OCI-LY1 (cell line): ENCODE data around the gene KRTAP10-9.
"Not testable (repeated sequence)": the region's sequence is repeated elsewhere in the genome, so short reads cannot be mapped to it uniquely, and the experiment has no call there.

Experiments used
- H2AFZ ChIP-seq: fragments of 200-600 bp; sonication (generic), shearing (Covaris generic); 2 replicates; pipeline ENCODE4 v1.6.0; 2014; ENCODE audit warnings: antibody characterized with exemption, mild to moderate bottlenecking, low read length
- H3F3A ChIP-seq: fragments of 200-600 bp; sonication (generic), shearing (Covaris generic); 2 replicates; pipeline ENCODE4 v1.6.0; 2014; ENCODE audit warnings: mild to moderate bottlenecking, antibody characterized with exemption, low read length, moderate library complexity; ENCODE audit not compliant: insufficient read depth
- H3K27ac ChIP-seq: fragments of 200-600 bp; sonication (generic); 2 replicates; pipeline ENCODE4 v1.5.1; 2014; ENCODE audit warnings: low read length, mixed run types, mild to moderate bottlenecking, low read depth; ENCODE audit not compliant: poor library complexity, severe bottlenecking
- H3K27me3 ChIP-seq: fragments of 200-600 bp; sonication (generic); 2 replicates; pipeline ENCODE4 v1.6.0; 2014; ENCODE audit warnings: antibody characterized with exemption, mild to moderate bottlenecking, low read length, moderate library complexity; ENCODE audit not compliant: insufficient read depth
- H3K36me3 ChIP-seq: fragments of 200-600 bp; sonication (generic); 2 replicates; pipeline ENCODE4 v1.6.1; 2014; ENCODE audit warnings: mild to moderate bottlenecking, antibody characterized with exemption, low read length, moderate library complexity, mixed read lengths; ENCODE audit not compliant: insufficient read depth
- H3K4me1 ChIP-seq: fragments of 200-600 bp; sonication (generic); 2 replicates; pipeline ENCODE4 v1.5.1; 2014; ENCODE audit warnings: mild to moderate bottlenecking, low read length, moderate library complexity; ENCODE audit not compliant: insufficient read depth, severe bottlenecking
- H3K4me2 ChIP-seq: fragments of 200-600 bp; sonication (generic), shearing (Covaris generic); 2 replicates; pipeline ENCODE4 v1.6.1; 2014; ENCODE audit warnings: low read length
- H3K4me3 ChIP-seq: fragments of 200-600 bp; sonication (generic); 2 replicates; pipeline ENCODE4 v1.5.1; 2014; ENCODE audit warnings: low read length, low read depth, mild to moderate bottlenecking, mixed read lengths; ENCODE audit not compliant: poor library complexity, severe bottlenecking
- H3K79me2 ChIP-seq: fragments of 200-600 bp; shearing (Covaris generic); 2 replicates; pipeline ENCODE4 v1.6.1; 2016; ENCODE audit warnings: mixed run types, low read length, mixed read lengths; ENCODE audit not compliant: insufficient read depth
- H3K9ac ChIP-seq: fragments of 200-600 bp; sonication (generic), shearing (Covaris generic); 2 replicates; pipeline ENCODE4 v1.6.1; 2014; ENCODE audit warnings: mild to moderate bottlenecking, low read length, mixed read lengths
- H3K9me2 ChIP-seq: fragments of 200-600 bp; sonication (generic), shearing (Covaris generic); 2 replicates; pipeline ENCODE4 v1.6.1; 2014; ENCODE audit warnings: low read depth, mild to moderate bottlenecking, low read length, mixed read lengths
- H3K9me3 ChIP-seq: fragments of 200-600 bp; shearing (Covaris generic); 2 replicates; pipeline ENCODE4 v1.6.1; 2014; ENCODE audit warnings: low read length, mixed read lengths
- H4K20me1 ChIP-seq: fragments of 200-600 bp; sonication (generic), shearing (Covaris generic); 2 replicates; pipeline ENCODE4 v1.6.0; 2016; ENCODE audit warnings: mild to moderate bottlenecking, low read length; ENCODE audit not compliant: insufficient read depth
- CTCF ChIP-seq: fragments of 200-600 bp; sonication (generic), shearing (Covaris generic); IDR thresholded peaks from 2 replicates; pipeline ENCODE4 v1.5.1; 2017; ENCODE audit warnings: mild to moderate bottlenecking, antibody characterized with exemption, low read length, moderate library complexity, mixed read lengths
- EZH2 ChIP-seq: fragments of 200-600 bp; sonication (generic), shearing (Covaris generic); IDR thresholded peaks from 2 replicates; pipeline ENCODE4 v1.8.0; 2017; ENCODE audit warnings: borderline replicate concordance, mixed run types, mild to moderate bottlenecking, antibody characterized with exemption, low read length, moderate library complexity, mixed read lengths

The KRTAP10-9 gene

GRCh38 chr21:44606495-44606894, 20.4 kb upstream of the KRTAP10-9 start:
- H3K4me1 ChIP-seq = no peaks in the 10 kb centered on the region
- no peaks in the 10 kb centered on the region for H3K79me2 ChIP-seq
- H2AFZ ChIP-seq = no peak overlapping the region
- H3K9ac ChIP-seq = no peak overlapping the region
- H3K9me2 ChIP-seq = no peaks in the 10 kb centered on the region
- H3K36me3 ChIP-seq = no peaks in the 10 kb centered on the region
- H4K20me1 ChIP-seq = no peaks in the 10 kb centered on the region
- TF ChIP-seq CTCF = no peak
- TF ChIP-seq EZH2 = no peak
- H3K27ac ChIP-seq = no peak overlapping the region
- H3K9me3 ChIP-seq = 0 out of 2 replicates have a peak, but pooled peaks cover 2% of the 10 kb centered on the region
- no peak overlapping the region for H3K4me3 ChIP-seq
- no peaks in the 10 kb centered on the region for H3F3A ChIP-seq
- H3K4me2 ChIP-seq = no peak overlapping the region
- no peaks in the 10 kb centered on the region for H3K27me3 ChIP-seq

GRCh38 chr21:44609193-44609592, 17.7 kb upstream of the KRTAP10-9 start:
- no peaks in the 10 kb centered on the region for H3K4me1 ChIP-seq
- H3K27ac ChIP-seq = no peak overlapping the region
- no peak overlapping the region for H2AFZ ChIP-seq
- TF ChIP-seq CTCF (no peak), EZH2 (no peak)
- no peaks in the 10 kb centered on the region for H3K36me3 ChIP-seq
- no peaks in the 10 kb centered on the region for H3K79me2 ChIP-seq
- H3K4me3 ChIP-seq = no peak overlapping the region
- H4K20me1 ChIP-seq = no peaks in the 10 kb centered on the region
- H3K4me2 ChIP-seq = no peak overlapping the region
- 0 out of 2 replicates have a peak, but pooled peaks cover 2% of the 10 kb centered on the region for H3K9me3 ChIP-seq
- no peaks in the 10 kb centered on the region for H3K27me3 ChIP-seq
- no peaks in the 10 kb centered on the region for H3K9me2 ChIP-seq
- H3K9ac ChIP-seq = no peak overlapping the region
- H3F3A ChIP-seq = no peaks in the 10 kb centered on the region

GRCh38 chr21:44610157-44610843, 16.6 kb upstream of the KRTAP10-9 start:
- H3K9ac ChIP-seq, H3K4me1 ChIP-seq, H3K36me3 ChIP-seq, H3F3A ChIP-seq, H3K9me3 ChIP-seq, H3K4me3 ChIP-seq, H3K79me2 ChIP-seq, H2AFZ ChIP-seq, H3K9me2 ChIP-seq, H3K4me2 ChIP-seq, H4K20me1 ChIP-seq, H3K27me3 ChIP-seq, H3K27ac ChIP-seq: not testable (repeated sequence)

- Histone ChIP-seq H3K9me2 (no peaks in the 10 kb centered on the region), H3K4me2 (no peak overlapping the region), H3K4me3 (no peak overlapping the region), H3K79me2 (no peaks in the 10 kb centered on the region), H4K20me1 (no peaks in the 10 kb centered on the region), H3K27me3 (no peaks in the 10 kb centered on the region), H3K4me1 (no peaks in the 10 kb centered on the region), H2AFZ (no peak overlapping the region), H3K9ac (no peak overlapping the region), H3K27ac (no peak overlapping the region), H3K9me3 (0 out of 2 replicates have a peak, but pooled peaks cover 2% of the 10 kb centered on the region), H3F3A (no peaks in the 10 kb centered on the region), H3K36me3 (no peaks in the 10 kb centered on the region)
- no peak for TF ChIP-seq EZH2
- no peak for TF ChIP-seq CTCF
These were observed 15.3 kb upstream of the KRTAP10-9 start for GRCh38 chr21:44611551-44611950.
